HG03460 (cell line): Measurements from ENCODE around the gene FOXP4.
A peak's percentile ranks its signal among the peaks of the same experiment; 100 is the strongest.
"Not testable (repeated sequence)": the region's sequence is repeated elsewhere in the genome, so short reads cannot be mapped to it uniquely, and the experiment has no call there.

ENCODE experiments used
- ATAC-seq: cut with Tn5 transposase; IDR thresholded peaks from one replicate; pipeline ENCODE4 v1.9.1; 2021; ENCODE audit not compliant: unreplicated experiment

The FOXP4 gene

GRCh38 chr6:41596807-41597206 is 50.6 kb downstream of the FOXP4 start:
- ATAC-seq: no peak

GRCh38 chr6:41597246-41598000 is 51.2 kb downstream of the FOXP4 start:
- ATAC-seq: no peak

DNA sequence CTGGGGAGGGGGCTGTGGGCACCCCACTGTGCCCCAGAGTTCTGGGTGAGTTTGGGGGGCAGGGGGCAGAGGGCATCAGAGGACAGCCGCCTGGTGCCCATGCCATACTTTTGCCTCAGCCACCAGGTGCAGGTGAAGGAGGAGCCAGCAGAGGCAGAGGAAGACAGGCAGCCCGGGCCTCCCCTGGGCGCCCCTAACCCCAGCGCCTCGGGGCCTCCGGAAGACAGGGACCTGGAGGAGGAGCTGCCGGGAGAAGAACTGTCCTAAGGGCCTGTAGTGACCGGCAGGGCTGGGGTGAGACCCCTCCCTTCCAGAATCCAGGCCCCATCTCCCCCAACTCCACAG is 52.5 kb downstream of the FOXP4 start:
- no peak for ATAC-seq

DNA sequence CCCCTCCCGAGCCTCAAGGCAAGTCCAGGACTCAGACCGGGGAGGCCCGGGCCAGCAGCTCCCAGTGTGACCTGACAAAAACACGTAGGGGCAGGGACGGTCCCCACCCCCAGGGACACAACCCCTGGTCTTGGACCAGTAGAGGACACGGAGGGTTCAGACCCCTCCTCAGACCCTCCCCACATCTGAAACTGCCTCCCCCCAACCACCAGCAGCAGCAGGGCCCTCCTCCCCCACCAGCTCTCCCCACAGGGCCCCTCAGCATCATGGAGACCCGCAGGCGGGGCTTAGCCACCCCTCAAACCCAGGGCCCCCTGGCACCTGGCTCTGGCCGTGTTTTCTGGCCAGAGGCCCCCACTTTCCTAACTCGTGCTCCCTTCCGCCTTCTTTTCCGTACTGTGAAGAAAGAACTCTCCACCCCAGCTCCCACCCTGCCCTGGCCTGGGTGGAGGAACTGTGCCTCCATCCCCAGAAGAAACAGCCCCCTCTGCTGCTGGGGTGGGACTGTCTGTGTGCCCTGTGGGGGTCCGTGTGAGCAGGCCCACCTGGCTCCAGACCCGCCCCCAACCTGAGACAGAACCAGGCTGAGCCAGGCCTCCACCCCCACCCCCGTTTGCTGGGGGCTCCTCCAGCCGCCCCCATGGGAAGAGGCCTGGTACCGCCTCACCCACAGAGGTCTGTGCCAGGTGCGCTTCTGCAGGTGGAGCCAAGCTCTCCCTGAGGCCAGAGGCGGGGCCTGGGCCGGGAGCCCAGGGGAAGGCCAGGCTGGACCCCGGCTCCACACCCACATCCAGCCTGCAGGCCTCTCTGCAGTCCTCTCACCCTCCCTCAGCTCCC is 53.1 kb downstream of the FOXP4 start:
- no peak for ATAC-seq

DNA sequence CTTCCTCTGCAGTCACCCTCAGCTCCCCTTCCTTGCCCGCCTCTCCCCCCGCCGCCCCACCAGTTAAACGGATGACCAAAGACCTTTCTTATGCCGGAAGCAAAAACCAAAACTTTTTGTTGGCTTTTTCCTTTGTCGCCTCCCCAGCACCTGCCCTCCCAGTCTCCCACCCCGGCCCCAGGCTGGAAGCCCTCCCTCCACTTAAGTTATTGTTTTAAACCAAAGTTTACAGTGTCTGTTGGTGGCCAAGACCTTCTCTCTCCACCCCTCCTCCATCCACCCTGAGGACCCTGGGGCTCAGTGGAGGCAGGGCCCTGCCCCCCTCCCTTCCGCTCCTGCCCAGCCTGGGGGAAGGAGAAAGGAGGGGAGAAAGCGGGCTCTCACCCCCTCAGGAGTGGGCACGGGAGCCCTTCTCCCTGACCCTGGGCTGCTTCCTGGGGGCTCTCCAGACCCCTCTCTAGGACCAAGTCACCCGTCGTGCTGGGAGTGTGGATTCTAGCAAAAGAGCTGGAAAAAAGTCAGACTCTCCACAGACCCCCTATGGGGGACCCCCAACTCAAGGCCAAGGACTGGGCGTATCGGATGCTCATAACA is 53.8 kb downstream of the FOXP4 start:
- ATAC-seq: no peak

DNA sequence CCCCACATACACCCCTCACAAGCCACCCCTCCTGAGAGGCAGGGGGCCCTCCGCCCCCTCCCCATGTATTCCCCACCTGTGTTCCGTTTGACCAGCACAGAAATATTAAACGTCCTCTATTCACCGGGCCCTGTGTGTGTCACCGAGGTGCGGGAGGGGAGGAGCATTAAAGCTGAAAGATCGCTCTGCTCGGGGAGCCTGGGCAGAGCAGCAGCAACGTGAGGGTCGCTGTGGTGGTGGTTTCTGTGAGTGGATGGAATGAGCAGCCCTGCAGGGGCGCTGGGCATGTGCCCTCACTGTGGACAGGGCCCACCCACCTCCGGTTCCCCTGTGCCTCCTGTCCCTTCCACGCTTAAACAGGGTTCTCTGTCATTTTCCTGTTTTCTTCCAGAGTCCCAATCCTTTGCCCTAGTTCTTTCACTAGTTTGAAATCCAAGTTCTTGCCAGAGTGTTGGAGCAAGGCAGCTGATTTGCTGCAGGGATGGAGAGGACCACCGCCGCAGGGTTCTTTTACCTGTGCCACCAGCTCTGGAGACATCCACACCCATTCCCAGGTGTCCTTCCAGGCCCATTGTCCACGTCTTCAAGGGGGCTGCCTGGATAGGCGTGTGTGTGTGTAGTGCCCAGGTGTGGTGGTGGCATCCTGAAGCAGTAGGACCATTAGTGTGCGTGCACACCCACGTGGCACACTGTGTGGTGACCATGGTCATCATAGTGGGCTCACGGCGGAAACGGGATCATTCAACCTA is 54.5 kb downstream of the FOXP4 start:
- ATAC-seq: no peak

- ATAC-seq: no peak
Measured at GRCh38 chr6:41601248-41601549, 55.0 kb downstream of the FOXP4 start.

GRCh38 chr6:41602422-41602743 is 56.2 kb downstream of the FOXP4 start:
- ATAC-seq: no peak

- ATAC-seq: peak; percentile 66
Measured at GRCh38 chr6:41602864-41603608, 56.9 kb downstream of the FOXP4 start.

GRCh38 chr6:41604006-41604405 is 57.8 kb downstream of the FOXP4 start:
- ATAC-seq: no peak

DNA sequence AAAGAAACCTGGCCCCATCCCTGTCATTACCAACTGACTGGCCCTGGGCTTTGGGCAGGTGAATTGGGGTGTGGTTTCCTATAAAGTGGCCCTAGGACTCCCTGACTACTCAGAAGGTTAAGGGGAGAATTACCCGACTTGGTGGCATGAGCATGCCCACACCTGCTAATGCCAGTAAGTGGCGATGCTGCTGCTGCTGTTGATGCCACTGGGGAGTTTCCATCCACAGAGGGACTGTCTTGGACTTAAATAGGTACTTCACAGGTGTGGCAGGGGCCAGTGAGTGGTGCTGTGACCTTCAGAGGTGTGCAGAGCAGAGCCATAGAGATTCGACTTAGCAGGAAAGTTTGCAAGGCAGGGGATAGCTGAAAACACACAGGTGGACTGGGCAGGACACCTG is 59.5 kb downstream of the FOXP4 start:
- ATAC-seq: no peak

GRCh38 chr6:41607036-41607435 is 60.9 kb downstream of the FOXP4 start:
- ATAC-seq: no peak

DNA sequence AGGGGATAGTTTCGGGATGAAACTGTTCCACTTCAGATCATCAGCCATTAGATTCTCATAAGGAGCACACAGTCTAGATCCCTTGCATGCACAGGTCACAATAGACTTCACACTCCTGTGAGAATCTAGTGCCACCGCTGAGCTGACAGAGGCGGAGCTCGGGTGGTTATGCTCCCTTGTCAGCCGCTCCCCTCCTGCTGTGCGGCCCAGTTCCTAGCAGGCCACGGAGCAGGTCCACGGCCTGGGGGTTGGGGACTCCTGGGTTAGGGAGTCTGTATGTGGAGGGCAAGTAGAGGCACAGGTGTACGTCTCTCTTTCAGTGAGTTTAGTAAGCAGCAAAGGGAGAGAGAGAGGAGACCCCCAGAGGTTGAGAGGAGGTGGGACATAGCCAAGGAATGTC is 61.6 kb downstream of the FOXP4 start:
- ATAC-seq: no peak

GRCh38 chr6:41608443-41609151 is 62.4 kb downstream of the FOXP4 start:
- no peak for ATAC-seq

GRCh38 chr6:41614715-41615114 is 68.5 kb downstream of the FOXP4 start:
- ATAC-seq: no peak

- ATAC-seq: no peak
Measured at GRCh38 chr6:41615311-41615710, 69.1 kb downstream of the FOXP4 start.

GRCh38 chr6:41618598-41618997 is 72.4 kb downstream of the FOXP4 start:
- ATAC-seq: no peak

DNA sequence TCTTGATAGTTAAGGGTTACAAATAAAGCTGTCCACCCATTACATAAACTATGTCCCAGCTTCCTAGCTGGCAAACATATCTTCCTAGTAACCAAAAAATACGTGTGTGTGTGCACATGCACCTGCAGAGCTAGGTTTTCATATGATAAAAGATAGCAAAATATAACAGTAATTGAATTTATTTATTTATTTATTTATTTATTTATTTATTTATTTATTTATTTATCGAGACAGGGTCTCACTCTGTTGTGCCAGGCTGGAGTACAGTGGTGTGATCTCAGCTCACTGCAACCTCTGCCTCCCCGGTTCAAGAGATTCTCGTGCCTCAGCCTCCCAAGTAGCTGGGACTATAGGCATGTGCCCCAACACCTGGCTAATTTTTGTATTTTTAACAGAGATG is 73.0 kb downstream of the FOXP4 start:
- not testable (repeated sequence) for ATAC-seq

- ATAC-seq: no peak
Measured at GRCh38 chr6:41621367-41621766, 75.2 kb downstream of the FOXP4 start.

DNA sequence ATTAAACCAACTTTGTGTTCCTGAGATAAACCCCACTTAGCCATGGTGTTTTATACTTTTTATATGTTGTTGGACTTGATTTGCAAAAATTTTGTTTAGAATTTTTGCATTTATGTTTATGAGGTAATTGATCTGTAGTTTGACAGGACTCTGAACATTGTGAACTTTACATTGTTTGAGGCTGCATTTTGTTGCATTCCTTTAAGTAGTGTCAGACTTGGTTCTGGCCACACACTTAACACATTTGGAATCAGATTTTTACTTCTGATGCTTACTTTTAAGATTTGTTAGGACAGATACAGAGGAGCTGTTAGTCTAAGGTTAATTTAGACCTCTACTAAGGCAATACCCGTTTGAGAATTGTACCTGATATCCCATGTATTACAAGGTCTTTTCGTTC is 75.6 kb downstream of the FOXP4 start:
- ATAC-seq: no peak
